Activated T-helper 1 cell treated with anti-CD3 and anti-CD28 coated beads, Interleukin-12 subunit alpha, Interleukin-12 subunit beta, Interleukin-2, Interleukin-4 antibody, amounts not matched to agents 30 ng/mL and 10 ng/mL and 1 ng/mL, durations not matched to agents 14 hours and 24 hours and 36 hours (primary cell): ENCODE data around the gene ENO1. TPM values are rescaled to one million over a fixed set of nuclear protein-coding genes. Genes with fewer than 3 reads are reported as not detected.
"Not testable (repeated sequence)": the region's sequence is repeated elsewhere in the genome, so short reads cannot be mapped to it uniquely, and the experiment has no call there.

Source experiments
- DNase-seq: peaks from one replicate; pipeline ENCODE4 v3.0.0; 2021; ENCODE audit warnings: low spot score
- H3K27ac Mint-ChIP-seq: one replicate; pipeline ENCODE4 v1.8.0; 2021; ENCODE audit warnings: mild to moderate bottlenecking, mixed read lengths
- H3K27me3 Mint-ChIP-seq: one replicate; pipeline ENCODE4 v1.8.0; 2022; ENCODE audit warnings: mild to moderate bottlenecking, moderate library complexity, mixed read lengths; ENCODE audit not compliant: insufficient read depth
- H3K36me3 Mint-ChIP-seq: one replicate; pipeline ENCODE4 v1.8.0; 2021; ENCODE audit warnings: low read depth, mixed read lengths
- H3K4me1 Mint-ChIP-seq: one replicate; pipeline ENCODE4 v1.8.0; 2021; ENCODE audit warnings: low read depth, mixed read lengths
- H3K4me3 Mint-ChIP-seq: one replicate; pipeline ENCODE4 v1.8.0; 2021; ENCODE audit warnings: mild to moderate bottlenecking, moderate library complexity, mixed read lengths
- H3K9me3 Mint-ChIP-seq: one replicate; pipeline ENCODE4 v1.8.0; 2021; ENCODE audit warnings: mixed read lengths
- intact Hi-C: fragments of 100-400 bp; cut with micrococcal nuclease; formaldehyde crosslinking; loops from one replicate; pipeline ENCODE4 v1.15.1; 2024
- total RNA-seq: library from RNA; stranded (reverse); gene quantifications from 2 replicates; pipeline ENCODE4 v1.2.3, GENCODE V29; 2022

ENO1 gene
- 3,370 and 3,388 TPM in 2 replicates for total RNA-seq

DNA sequence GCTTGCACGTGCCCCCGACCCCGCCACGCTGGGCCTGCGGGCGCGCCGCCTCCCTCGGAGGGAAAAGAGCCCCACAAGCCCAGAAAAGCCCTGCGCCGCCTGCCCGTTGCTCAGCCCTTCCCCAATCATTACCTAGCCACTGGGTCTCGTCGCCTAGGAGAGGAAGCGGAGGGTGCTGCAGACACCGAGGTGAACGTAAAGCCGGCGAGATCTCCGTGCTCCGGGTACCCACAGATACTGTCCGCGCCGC, at the start of gene ENO1:
ENO1 (minus strand) TSS at position 239 of the 250 bp plus-strand sequence. CDS start 3,778 bp downstream, outside the sequence.
- Mint-ChIP-seq H3K4me1 (peaks cover 47% of the 10 kb centered on the region), H3K36me3 (peaks cover 45% of the 10 kb centered on the region), H3K27ac (peak within 1 kb of the TSS; percentile 100), H3K27me3 (peaks cover 2% of the 10 kb centered on the region), H3K4me3 (peak within 1 kb of the TSS; percentile 99), H3K9me3 (no peaks in the 10 kb centered on the region)
- DNase-seq: no peak
- intact Hi-C loops: loop anchor here (1.0 to 5.0 kb wide), 4 partner anchors 61 to 274 kb away; partner anchors contain the start of gene RERE

DNA sequence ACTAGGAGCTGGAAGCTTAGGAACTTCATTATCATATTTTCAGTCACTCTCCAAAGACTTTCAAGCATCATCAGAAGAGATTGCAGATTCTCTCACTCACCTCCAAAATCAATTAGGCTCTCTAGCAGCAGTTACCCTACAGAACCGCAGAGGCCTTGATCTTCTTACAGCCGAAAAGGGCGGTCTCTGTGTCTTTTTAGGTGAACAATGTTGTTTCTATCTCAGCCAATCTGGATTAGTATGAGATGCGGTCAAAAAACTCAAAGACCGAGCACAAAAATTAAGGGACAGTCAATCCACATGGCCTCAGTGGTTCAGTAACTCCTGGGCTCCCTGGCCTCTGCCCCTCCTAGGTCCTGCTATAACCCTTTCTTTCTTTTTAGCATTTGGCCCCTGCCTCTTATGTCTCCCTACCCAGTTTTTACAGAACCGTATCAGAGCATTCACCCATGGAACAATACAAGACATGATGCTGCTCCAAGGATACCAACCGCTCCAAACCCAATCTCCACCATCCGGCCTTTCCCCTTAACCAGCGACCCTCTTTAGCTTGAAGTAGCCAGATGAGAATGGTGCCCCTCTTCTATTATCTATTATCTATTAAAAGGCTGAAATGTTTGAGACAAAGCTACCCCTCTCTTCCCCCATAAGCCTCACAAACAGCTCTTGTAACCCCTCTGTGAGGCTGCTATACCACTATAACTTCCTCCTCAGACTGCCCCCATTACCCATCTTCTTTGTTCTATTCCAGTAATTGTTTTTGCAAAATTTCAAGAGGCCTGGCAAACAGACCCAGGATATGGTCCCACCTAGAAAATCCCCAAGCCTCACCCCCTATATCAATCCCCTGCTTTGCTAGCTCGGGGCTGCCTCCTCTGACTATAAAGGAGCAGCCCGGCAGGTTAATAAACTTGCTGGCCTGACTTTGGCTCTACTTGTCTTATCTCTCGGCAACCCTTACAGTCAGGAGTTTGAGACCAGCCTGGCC, 48.5 kb upstream of the ENO1 start:
- Mint-ChIP-seq H3K4me3 (no peak overlapping the region), H3K27me3 (no peaks in the 10 kb centered on the region), H3K9me3 (peaks cover 8% of the 10 kb centered on the region), H3K36me3 (peaks cover 6% of the 10 kb centered on the region), H3K4me1 (peaks cover 4% of the 10 kb centered on the region), H3K27ac (no peak overlapping the region)
- intact Hi-C loops: loop anchor here (2.0 kb wide), 1 partner anchor 16 kb away; no protein-coding TSS in a partner anchor
- no peak for DNase-seq

DNA sequence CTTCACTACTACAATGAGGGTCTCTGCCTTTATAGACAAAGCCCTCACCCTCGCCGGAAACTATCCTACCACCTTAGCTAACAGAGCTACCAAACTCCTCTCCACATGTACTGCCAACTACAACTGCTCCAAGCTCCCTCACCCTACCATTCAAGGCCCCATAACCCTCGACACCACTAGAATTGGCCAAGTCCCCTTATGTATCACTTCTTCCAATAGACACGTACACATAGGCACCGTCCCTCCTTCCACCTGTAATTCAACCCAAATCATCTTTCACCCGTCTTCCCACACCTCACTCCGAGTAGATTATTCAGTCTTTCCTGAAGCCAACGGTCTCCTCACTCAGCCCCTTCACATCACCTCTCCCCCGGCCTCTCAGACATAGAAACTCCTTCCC, 47.5 kb upstream of the ENO1 start:
- Mint-ChIP-seq H3K4me3 (no peak overlapping the region), H3K27ac (no peak overlapping the region), H3K4me1 (peaks cover 15% of the 10 kb centered on the region), H3K36me3 (peaks cover 16% of the 10 kb centered on the region), H3K27me3 (peaks cover 1% of the 10 kb centered on the region), H3K9me3 (peaks cover 19% of the 10 kb centered on the region)
- DNase-seq: no peak
- intact Hi-C loops: loop anchor here (2.0 kb wide), 1 partner anchor 17 kb away; no protein-coding TSS in a partner anchor

DNA sequence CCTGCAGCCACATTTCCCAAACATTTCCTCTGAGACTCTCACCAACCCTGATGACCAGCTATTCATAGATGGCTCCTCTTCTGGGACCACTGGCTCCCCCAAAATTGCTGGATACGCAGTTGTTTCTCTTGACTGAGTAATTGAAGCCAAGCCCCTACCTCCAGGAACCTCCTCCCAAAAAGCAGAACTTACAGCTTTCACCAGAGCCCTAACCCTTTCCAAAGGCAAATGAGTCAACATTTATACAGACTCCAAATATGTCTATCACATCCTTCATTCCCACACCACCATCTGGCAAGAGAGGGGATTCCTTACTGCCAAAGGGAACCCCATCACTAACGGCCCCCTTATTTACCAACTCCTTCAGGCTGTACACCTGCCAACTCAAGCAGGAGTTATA, 46.9 kb upstream of the ENO1 start:
- H3K27ac Mint-ChIP-seq: no peak overlapping the region
- H3K27me3 Mint-ChIP-seq: peaks cover 1% of the 10 kb centered on the region
- no peak for DNase-seq
- intact Hi-C loops: no loop called here
- H3K9me3 Mint-ChIP-seq: peaks cover 21% of the 10 kb centered on the region
- no peak overlapping the region for H3K4me3 Mint-ChIP-seq
- H3K36me3 Mint-ChIP-seq: peaks cover 18% of the 10 kb centered on the region
- peaks cover 20% of the 10 kb centered on the region for H3K4me1 Mint-ChIP-seq

DNA sequence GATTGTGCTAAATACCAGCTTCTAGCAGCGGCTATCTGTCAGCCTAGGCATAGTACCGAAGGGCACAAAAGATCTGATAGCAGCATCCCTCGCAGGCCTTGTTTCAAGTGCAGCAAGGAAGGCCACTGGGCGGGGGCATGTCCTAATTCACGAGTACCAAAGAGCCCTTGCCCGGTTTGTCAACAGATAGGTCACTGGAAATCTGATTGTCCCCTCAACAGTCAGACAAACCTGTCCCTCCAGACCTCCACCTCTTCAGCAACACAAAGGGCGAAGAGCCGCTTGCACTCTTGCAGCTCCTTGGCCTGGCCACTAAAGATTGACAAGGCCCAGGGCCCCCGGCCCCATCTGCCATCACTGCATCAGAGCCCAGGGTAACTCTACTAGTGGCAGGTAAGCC, 44.5 kb upstream of the ENO1 start:
- H3K9me3 Mint-ChIP-seq: peaks cover 21% of the 10 kb centered on the region
- DNase-seq: no peak
- H3K27me3 Mint-ChIP-seq: peaks cover 1% of the 10 kb centered on the region
- peak overlapping the region; percentile 26 for H3K4me3 Mint-ChIP-seq
- intact Hi-C loops: no loop called here
- peaks cover 18% of the 10 kb centered on the region for H3K36me3 Mint-ChIP-seq
- peaks cover 34% of the 10 kb centered on the region for H3K4me1 Mint-ChIP-seq
- no peak overlapping the region for H3K27ac Mint-ChIP-seq

DNA sequence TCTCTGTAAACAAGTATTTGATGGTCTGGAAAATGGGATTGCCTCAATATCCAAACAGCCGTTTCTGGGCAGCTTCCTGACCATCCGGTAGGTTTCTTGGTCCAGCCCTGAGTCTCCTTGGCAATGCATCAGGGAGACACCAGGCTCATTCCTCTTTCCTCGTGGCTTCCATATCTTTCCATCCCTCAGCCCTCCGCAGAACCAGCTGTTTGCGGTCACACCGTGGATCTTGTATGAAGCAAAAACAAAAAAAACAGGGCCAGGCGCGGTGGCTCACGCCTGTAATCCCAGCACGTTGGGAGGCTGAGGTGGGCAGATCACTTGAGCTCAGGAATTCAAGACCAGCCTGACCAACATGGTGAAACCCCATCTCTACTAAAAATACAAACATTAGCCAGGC, 39.0 kb upstream of the ENO1 start:
- H3K36me3 Mint-ChIP-seq: peaks cover 18% of the 10 kb centered on the region
- H3K4me1 Mint-ChIP-seq: peaks cover 50% of the 10 kb centered on the region
- H3K27me3 Mint-ChIP-seq, H3K4me3 Mint-ChIP-seq, intact Hi-C loops, H3K27ac Mint-ChIP-seq, DNase-seq: not testable (repeated sequence)
- H3K9me3 Mint-ChIP-seq: peaks cover 18% of the 10 kb centered on the region

DNA sequence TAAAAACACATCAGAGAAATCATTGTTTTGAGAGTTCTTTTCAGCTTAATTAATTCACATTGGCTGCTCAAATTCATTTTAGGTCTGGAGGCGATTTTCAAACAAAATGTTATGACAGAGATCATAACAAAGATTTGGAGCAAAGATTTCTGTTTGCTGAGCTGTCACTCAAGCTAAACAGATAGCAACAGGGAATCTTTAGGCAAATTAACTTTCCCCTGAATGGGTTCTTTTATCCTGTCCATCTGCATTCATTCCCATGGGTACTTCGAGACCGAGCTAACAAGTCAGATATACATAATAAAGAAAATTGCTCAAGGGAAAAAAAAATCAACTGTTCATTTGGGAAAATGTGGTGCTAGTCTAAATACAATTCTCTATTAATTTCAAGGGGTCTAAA, 37.0 kb upstream of the ENO1 start:
- Mint-ChIP-seq H3K4me1 (peaks cover 31% of the 10 kb centered on the region), H3K27me3 (no peaks in the 10 kb centered on the region), H3K36me3 (peaks cover 2% of the 10 kb centered on the region), H3K27ac (no peak overlapping the region), H3K4me3 (no peak overlapping the region), H3K9me3 (no peaks in the 10 kb centered on the region)
- intact Hi-C loops: no loop called here
- DNase-seq: no peak

DNA sequence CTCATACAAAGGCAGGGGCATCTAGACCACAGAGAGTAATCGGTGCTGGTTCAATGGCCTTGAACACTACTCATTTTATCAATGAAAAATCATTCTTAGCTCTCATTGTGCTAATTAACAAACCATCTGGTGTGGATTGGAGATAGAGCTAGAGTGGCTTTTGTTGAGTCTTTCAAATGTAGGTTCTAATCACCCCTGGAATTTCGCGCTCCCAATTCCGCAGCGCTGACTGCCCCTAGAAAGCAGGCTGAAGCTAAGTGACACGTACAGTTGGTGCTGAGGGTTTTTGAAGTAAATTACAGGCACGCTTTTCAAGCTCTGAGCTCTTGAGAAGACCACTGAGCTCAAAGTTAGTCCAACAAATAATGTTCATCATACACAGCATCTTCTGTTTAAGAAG, 36.0 kb upstream of the ENO1 start:
- Mint-ChIP-seq H3K9me3 (peaks cover 4% of the 10 kb centered on the region), H3K4me1 (peaks cover 31% of the 10 kb centered on the region), H3K27me3 (no peaks in the 10 kb centered on the region), H3K4me3 (no peak overlapping the region), H3K36me3 (peaks cover 6% of the 10 kb centered on the region), H3K27ac (no peak overlapping the region)
- intact Hi-C loops: no loop called here
- DNase-seq: no peak

DNA sequence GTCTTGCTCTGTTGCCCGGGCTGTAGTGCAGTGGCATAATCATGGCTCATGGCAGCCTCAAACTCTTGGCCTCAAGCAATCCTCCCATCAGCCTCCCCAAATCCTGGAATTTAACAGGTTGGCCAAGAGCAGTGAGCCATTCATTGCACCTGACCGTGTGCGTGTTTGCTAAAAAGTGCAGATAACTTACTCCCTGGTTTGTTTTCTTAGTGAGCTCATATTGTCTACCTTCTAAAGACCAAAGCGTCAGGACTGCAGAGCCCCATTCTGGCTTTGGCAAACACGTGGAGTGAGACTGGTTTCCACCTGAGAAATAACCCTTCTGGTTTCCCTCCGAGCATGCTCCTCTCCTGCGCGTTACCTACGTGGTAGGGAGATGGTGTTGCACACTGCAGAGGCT, 35.0 kb upstream of the ENO1 start:
- Mint-ChIP-seq H3K27me3 (no peaks in the 10 kb centered on the region), H3K4me1 (peaks cover 27% of the 10 kb centered on the region), H3K4me3 (no peak overlapping the region), H3K36me3 (peaks cover 6% of the 10 kb centered on the region), H3K27ac (no peak overlapping the region), H3K9me3 (peaks cover 4% of the 10 kb centered on the region)
- no peak for DNase-seq
- intact Hi-C loops: no loop called here

DNA sequence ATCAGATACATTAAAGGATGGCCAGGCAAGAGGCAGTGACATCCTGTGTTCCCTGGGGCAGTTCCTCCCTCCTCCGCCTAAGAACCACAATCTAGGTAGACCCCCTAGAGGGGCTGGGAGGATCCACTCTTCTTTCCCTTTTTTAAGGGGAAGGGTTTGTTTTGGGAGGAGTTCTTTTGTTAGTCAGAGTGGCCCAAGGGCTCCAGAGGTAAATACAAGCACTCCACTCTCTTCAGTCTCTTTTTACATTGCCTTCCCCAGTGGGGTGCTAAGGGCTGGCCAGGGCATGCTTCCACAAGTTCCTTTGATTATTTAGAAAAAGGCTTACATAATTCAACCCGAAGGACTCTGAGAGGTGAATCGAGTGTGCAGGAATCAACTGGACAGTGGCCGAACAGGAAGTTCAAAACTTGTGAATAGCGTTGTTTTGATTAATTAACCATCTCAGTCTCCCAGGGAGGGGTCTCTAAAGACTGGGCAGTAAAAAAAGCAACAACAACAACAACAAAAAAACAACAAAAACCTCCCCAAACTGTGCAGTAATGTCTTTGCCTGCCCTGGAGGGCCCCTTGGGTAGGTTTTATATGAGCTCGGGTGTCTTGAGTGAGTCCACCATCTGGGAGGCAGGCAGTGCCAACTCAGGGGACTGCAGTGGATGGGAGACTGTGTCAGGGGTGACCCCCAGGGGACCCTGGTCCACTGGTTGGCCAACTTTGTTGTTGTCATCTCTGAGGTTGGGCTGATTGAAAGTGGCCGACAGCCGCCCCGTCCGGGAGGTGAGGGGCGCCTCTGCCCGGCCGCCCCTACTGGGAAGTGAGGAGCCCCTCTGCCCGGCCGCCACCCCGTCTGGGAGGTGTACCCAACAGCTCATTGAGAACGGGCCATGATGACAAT, 33.2 kb upstream of the ENO1 start:
- intact Hi-C loops: no loop called here
- no peak overlapping the region for H3K27ac Mint-ChIP-seq
- H3K4me1 Mint-ChIP-seq: peaks cover 23% of the 10 kb centered on the region
- peaks cover 4% of the 10 kb centered on the region for H3K9me3 Mint-ChIP-seq
- H3K36me3 Mint-ChIP-seq: peaks cover 6% of the 10 kb centered on the region
- no peaks in the 10 kb centered on the region for H3K27me3 Mint-ChIP-seq
- no peak for DNase-seq
- no peak overlapping the region for H3K4me3 Mint-ChIP-seq

DNA sequence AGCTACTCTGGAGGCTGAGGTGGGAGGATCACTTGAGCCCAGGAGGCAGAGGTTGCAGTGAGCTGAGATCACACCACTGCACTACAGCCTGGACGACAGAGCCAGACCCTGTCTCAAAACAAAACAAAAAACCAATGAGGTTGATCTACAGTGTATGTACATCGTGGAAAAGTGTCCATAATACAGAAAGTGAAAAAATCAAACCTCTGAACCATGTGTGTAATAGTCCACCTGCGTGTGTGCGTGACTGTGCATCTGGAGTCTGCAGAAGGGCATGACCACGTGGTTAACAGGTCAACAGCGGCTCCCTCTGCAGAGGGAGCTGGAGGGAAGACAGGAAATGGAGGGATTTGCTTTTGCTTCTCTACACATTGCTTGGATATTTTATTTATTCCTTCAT, 32.4 kb upstream of the ENO1 start:
- intact Hi-C loops: no loop called here
- Mint-ChIP-seq H3K27ac (peak overlapping the region; percentile 12), H3K4me1 (peaks cover 21% of the 10 kb centered on the region), H3K27me3 (no peaks in the 10 kb centered on the region), H3K36me3 (peaks cover 6% of the 10 kb centered on the region), H3K9me3 (peaks cover 4% of the 10 kb centered on the region), H3K4me3 (no peak overlapping the region)
- DNase-seq: no peak

DNA sequence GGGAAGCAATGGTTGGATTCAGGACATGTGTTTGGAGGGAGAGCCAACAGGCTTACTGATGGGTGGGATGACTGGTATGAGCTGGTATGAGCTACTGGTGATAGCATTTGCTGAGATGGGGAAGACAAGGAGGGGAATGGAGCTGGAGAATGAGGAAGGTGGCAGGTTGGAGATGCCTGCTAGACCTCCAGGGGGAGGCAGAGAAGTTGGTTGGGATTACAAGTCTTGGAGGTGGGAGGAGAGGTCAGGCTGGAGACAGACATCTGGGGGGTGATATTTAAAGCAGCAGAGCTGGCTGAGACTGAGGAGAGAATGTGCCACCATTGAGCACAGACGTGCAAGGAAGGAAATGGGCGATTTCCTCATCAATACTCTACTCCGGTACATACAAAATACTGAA, 31.8 kb upstream of the ENO1 start:
- Mint-ChIP-seq H3K27me3 (no peaks in the 10 kb centered on the region), H3K4me3 (no peak overlapping the region), H3K27ac (peak overlapping the region; percentile 75), H3K9me3 (peaks cover 4% of the 10 kb centered on the region), H3K36me3 (peaks cover 6% of the 10 kb centered on the region), H3K4me1 (peaks cover 21% of the 10 kb centered on the region)
- intact Hi-C loops: no loop called here
- DNase-seq: no peak
